NCI-H446 (cell line): ENCODE results near the gene POLR2A.

Experiments
- DNase-seq, 2 experiments: peaks; one replicate each; lab custom pipeline; 2025; lab: John Stamatoyannopoulos, UW

POLR2A gene

DNA sequence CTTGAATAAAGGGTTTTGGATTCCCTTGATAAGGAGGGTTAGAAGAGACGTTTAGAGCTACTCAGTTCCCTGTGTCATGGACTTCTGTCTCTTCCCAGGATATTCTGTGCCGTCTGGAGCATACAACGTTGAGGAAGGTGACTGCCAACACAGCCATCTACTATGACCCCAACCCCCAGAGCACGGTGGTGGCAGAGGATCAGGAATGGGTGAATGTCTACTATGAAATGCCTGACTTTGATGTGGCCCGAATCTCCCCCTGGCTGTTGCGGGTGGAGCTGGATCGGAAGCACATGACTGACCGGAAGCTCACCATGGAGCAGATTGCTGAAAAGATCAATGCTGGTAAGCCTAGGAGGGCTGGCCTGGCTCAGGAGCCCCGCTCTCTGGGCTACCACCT, 24.7 kb downstream of the POLR2A start:
- no peak for DNase-seq

- no peak for DNase-seq
Observed at GRCh38 chr17:7509937-7510336, 25.8 kb downstream of the POLR2A start.

DNA sequence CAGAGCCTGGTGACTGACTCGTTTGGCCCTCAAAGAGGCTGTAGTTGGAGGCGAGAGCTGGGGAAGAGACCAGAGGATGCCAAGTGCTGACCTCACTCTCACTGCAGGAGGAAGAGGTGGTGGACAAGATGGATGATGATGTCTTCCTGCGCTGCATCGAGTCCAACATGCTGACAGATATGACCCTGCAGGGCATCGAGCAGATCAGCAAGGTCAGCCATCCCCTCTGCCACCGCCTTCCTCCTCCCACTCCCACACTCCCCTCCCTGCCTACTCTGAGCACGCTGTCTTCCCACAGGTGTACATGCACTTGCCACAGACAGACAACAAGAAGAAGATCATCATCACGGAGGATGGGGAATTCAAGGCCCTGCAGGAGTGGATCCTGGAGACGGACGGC, 26.9 kb downstream of the POLR2A start:
- no peak for DNase-seq

DNA sequence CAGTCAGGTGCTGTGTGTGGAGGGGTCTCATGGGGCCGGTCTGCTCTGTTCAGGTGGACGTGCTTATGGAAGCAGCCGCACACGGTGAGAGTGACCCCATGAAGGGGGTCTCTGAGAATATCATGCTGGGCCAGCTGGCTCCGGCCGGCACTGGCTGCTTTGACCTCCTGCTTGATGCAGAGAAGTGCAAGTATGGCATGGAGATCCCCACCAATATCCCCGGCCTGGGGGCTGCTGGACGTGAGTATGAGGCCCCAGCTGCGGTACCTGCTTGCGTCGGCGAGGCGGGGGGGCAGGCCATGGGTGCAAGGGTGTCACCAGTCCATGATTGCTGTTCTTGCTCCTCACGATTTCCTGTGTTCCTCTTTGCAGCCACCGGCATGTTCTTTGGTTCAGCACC, 27.9 kb downstream of the POLR2A start:
- DNase-seq = no peak

GRCh38 chr17:7512824-7513540, 28.8 kb downstream of the POLR2A start:
- DNase-seq = no peak

GRCh38 chr17:7513850-7514419, 29.8 kb downstream of the POLR2A start:
- no peak for DNase-seq

DNA sequence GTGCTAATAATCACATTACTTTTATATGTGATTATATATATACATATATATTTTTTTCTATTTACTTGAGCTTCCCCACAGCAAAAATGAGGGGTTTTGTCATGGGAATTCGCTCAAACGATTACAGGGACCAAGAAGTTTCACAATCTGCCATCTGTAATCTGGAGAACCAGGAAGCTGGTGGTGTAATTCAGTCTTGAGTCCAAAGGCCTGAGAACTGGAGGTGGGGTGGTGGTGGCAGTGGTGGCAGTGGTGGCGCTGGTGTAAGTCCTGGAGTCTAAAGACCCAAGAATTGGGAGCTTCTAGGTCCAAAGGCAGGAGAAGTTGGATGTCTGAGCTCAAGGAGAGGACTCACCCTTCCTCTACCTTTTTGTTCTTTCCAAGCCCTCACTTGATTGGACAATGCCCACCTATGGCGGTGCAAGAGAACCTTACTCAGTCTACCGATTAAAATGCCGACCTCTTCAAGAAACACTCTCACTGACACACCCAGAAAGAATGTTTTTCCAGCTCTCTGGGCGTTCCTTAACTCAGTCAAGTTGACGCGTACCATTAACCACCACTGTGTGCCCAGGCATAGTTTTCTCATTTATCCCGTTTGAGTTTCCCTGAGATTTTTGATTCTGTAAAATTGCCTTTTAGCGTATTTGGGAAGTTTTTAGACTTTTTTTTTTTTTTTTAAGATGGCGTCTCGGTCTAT, 31.9 kb downstream of the POLR2A start:
- no peak for DNase-seq

DNA sequence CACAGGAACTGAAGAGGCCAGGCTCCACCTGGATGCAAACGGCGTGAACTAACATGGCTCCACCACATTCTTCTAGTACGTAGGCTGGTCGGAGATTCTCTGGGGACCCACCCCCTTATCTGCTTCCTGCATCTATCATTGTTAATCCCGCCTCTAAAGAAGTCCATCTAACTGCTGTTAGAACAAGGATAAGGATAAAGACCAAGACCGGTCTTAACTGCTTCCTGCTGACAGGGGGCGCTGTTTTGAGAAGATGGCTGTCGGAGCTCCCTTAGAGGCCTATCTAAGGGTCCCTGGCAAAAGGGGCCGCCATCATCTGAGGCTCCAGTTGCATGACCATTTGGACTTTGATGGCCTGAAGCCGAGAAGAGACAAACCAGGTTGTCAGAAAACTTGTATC, 38.9 kb downstream of the POLR2A start:
- peak in 1 of 2 experiments; percentile 15 for DNase-seq

GRCh38 chr17:7528842-7529241, 44.7 kb downstream of the POLR2A start:
- no peak for DNase-seq

- no peak for DNase-seq
Observed at GRCh38 chr17:7530023-7530900, 46.1 kb downstream of the POLR2A start.

DNA sequence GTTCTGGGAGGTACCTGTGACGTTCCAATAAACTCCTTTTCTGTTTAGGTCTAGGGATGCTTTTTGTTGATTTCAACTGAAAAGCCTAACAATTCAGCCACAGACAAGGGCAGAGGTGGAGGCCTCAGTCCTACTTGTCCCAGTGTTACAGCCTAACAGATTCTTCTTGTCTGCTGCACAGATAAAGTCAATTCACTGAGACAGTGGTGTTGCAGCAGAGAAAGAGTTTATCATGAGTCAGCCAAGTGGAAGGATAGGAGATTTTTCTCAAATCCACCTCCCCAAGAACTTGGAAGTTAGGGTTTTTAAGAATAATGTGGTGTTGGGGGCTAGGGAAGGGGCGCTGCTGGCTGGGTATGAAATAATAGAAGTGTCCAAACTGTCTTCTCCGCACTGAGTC, 53.9 kb downstream of the POLR2A start:
- DNase-seq = no peak

- DNase-seq = no peak
Observed at GRCh38 chr17:7538891-7539545, 54.9 kb downstream of the POLR2A start.

DNA sequence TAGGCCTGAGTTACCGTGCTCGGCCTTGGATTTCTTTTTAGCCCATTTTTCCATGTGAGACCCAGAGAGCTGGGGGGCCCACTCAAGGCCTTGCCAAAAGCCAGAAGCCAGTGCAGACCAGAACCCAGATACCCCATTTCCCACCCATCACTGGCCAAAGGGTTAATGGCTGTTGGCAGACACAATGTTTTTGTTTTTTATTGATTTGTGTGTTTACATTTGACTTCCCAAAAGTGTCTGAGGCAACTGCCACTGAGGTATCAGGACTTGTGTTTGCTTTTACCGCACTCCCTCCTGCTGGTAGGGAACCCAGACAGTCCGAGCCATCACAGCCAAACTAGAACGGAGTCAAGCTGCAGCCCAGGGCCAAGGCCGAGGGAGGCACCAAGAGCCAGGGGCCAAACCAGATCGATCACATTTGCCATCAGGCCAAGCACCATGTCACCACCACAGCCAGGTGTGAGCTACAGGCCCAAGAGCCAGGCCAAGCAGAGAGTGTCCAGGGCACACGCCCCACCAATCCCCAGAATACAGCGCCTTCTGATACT, 57.0 kb downstream of the POLR2A start:
- DNase-seq = no peak

DNA sequence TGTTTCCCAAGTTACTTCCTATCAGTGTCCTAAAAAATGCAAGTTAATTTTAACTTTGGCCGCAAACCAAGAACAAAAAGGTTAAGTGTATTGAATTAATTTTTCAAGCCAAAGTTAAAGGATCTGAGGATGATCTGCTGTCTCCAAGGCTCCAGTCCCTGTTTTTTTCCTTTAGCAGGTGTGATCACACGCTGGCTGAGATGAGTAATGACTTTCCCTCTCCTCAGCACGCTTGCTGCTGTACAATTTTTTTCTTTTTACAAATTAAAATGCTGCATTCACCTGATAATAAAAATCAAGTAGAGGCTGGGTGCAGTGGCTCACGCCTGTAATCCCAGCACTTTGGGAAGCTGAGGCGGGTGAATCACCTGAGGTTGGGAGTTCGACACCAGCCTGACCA, 60.7 kb downstream of the POLR2A start:
- no peak for DNase-seq

- DNase-seq = no peak
Observed at GRCh38 chr17:7548585-7549400, 64.6 kb downstream of the POLR2A start, which contains the start of gene TNFSF12. TNFSF12 (plus strand) TSS chr17:7549058; CDS start chr17:7549154, 96 bp downstream.
